NCI-H526 treated with DMSO at 0.1 percent for 48 hours (cell line): ENCODE data around the gene IGFBP2.

Experiments
- DNase-seq: peaks from one replicate; lab custom pipeline; 2025; lab: John Stamatoyannopoulos, UW

Gene IGFBP2

DNA sequence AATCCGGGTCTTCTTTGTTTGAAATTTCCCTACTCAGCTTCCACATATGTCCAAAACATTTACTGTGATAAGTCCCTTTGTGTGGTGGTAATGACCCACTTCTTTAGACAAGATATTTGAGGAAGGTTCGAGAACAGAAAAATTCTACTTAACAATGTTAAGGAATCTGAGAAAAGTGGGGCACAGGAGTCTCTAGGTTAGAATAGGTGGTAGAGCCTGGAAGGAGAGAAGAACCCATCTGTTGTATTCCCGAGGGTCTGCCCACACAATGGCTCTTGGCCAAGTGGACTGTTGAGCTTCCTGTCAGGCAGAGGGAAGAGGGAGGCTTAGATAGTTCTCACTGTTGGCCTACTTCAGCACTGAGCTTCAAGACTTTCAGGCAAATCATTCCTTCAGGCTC is 4.3 kb downstream of the IGFBP2 start:
- no peak for DNase-seq

DNA sequence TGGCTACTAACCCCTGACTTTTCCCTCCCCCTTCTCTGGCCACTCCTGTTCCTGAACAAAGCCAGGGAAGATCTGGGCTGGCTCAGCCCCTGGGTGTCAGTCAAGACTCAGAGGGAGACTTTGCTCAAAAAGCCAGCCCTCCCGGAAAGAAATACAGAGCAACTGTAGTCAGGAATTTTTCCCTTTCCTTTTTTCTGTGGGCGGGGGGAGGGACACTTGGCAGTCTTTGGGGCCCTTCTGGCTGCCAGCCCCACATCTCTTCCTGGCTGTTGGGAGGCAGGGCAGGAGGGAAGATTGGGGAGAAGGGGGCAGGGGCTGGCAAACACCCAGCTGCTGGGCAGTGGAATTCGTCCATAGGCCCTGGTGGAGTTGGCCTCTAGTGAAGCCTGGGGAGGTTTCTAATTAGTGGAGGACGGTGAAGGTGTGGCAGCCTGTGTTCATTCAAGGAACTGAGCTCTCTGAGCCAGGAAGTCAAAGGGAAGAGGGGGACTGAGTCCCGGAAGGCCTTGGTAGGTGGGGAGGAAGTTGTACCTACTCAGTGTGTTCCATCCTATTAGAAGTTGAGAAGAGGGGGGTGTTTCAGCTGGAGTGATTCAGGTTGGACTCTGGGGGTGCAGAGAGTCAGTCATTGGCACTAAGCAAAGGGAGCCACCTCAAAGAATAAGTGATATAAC is 10.9 kb downstream of the IGFBP2 start:
- DNase-seq, result no peak

DNA sequence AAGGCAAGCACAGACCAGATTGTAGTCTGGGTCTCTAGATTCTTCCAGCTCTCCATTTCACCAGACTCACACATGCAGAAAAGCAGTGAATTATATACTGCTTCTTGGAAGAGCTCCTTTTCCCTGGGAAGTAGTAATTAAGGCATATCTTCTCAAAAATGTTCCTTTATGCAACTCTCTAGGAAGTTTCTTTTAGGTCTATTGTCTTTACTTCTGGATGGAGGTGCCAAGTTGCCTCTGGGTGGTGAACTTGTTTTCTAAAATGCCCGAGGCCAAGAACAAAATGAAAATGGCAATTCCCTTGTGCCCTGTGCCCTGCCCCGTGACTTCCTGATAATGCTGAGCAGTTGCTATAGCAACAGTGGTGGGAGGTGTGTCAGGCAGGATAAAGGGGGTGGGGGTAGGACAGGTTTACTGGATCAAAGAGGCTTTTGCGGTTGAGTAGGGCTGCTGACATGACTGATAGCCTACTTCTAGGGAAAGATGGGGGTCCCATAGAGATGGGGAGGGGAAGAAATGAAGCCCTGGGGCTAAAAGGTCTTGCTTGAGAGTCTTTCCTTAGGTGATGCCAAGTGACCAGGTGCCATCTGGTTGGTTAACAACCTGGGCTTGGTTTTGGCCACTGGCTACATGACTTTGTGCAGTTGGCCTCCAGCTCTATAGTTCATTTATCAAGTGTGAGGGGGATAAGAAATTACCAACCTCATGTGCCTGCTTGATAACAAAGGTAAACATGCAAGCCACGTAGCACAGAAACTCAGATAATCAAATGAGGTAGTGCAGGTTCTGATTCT is 11.8 kb downstream of the IGFBP2 start:
- no peak for DNase-seq

DNA sequence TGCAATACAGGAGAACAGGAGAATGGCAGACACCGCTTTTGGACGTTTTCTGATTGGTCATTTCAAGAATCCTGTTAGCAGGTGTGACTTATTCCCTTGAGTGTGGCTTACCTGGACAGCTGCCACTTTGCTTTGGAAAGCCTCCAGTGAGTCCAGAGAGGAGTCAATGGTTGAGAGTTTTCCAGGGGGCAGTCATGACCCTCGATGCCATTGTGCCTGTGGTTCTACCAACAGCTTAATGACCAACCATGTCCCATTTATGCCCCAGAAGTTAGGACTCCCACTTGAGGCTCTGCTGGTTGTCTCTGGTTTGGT is 12.4 kb downstream of the IGFBP2 start:
- no peak for DNase-seq

DNA sequence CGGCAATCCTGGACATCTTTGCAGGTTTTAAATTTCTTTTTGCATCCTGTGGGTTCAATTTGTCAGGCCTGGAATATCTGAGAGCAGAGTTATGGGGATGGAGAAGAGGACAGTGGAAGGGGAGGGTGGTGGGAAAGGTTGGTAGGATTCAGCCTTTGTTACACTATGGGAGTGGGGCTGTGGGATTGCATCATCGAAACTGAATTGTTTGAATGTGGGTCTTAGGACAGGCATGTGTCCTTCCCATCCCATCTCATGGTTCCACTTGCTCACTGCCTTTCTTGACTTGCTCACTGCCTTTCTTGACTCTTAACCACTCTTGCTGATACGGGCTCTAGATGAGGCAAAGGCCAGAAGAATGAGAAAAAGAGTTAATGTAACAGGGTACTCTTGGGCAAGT is 12.9 kb downstream of the IGFBP2 start:
- no peak for DNase-seq

DNA sequence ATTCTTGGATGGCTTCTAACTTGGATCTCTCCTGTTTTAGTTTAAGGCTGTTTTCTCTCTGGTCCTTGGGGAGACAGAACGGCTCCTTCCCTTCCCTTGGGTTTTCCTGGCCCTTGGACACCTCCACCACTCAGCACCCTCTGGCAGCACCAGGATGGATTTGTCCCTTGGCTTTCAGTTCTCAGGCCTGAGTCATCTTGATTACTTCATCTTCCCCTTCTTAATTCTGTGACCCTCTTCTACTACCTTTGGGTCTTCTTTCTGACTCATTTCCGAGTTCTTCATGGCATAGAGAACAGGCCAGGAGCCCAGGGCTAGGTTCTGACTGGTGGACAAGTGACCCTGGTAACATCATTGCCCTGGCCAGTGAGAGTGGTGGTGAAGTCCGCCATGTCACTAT is 14.9 kb downstream of the IGFBP2 start:
- no peak for DNase-seq

DNA sequence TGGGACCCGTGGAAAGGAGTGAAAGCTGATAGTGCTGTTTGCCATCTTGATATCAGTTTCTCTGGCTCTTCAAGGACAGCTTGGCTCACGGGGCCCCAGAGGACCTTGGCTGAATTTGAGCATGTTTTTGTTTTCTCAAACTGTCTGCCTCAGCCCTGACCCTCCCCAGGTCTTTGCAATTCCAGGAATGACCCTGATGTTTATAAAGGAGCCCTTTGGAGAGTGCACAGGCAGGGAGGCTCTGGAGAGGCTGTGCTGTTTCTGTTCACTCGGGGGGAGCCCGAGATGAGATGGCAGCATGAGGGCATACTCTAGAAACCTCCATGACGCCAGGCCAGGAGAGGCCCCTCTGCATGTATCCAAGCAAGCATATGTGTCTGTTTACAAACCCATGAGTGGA is 16.4 kb downstream of the IGFBP2 start:
- no peak for DNase-seq

DNA sequence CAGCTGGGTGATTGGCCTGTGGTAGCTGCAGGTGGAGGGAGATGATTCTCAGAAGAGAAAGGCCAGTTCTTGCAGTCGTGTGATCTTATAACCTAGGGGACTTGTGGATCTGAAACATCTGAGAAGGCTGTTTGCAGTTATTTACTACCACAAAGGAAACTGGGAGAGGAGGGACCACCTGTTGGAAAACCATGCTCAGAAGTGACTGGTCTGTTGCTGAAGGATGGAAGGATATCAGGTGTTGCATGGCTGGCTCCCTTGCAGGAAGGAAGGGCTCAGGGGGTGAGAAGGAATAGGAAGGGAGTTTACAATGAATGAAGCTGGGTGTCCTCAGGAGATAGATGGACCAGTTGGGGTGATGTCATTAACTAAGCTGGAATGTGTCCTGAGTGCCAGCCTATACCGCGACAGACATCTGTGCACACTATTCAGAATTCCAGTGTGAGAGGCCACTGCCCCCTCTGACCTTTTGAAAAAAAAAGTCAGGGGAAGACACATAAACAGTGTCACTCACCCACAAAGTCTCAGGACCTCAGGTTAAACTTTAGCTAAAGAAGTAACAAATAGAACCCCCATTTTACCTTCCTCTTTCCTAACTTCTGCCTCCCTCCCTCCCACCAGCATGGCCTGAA is 17.5 kb downstream of the IGFBP2 start:
- no peak for DNase-seq

DNA sequence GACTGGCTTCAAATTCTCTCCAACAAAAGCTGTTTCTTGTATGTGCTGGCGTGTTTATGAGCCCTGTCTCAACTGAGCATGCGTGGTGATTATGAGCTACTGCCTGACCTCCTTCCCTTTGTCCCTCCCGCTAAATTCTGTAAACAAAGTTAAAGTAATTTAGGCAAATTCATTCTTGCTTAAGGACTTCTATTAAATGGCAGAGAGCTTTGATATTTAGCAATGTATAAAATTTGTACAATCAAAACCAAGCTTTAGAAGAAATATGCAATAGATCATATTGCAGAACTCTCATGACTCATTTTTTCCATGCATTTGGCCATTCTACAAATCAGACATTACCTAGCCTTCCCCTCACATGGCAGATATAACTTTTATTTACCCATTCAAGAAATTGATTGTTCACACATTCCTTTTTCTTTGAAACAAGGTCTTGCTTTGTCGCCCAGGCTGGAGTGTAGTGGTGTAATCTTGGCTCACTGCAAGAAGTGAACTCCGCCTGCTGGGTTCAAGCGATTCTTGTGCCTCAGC is 18.2 kb downstream of the IGFBP2 start:
- DNase-seq, result no peak

DNA sequence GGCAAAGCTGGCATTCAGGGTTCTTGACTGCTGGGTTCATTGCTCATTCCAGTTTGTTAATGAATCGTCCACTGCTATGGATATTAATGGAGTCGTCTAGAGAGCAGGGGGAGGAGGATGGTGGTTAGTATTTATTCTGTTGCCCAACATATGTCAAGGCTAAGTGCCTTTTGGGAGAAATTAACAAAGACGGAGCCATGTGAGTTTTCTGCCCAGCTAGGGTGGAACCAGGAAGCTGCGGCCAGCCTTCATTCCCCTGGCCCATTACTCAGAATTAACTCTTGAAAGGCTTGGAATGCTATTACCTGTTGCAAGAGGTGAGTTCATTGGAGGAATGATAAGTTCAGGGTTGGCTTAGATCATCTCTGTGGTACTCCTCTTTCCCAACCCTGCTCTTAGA is 19.3 kb downstream of the IGFBP2 start:
- no peak for DNase-seq

DNA sequence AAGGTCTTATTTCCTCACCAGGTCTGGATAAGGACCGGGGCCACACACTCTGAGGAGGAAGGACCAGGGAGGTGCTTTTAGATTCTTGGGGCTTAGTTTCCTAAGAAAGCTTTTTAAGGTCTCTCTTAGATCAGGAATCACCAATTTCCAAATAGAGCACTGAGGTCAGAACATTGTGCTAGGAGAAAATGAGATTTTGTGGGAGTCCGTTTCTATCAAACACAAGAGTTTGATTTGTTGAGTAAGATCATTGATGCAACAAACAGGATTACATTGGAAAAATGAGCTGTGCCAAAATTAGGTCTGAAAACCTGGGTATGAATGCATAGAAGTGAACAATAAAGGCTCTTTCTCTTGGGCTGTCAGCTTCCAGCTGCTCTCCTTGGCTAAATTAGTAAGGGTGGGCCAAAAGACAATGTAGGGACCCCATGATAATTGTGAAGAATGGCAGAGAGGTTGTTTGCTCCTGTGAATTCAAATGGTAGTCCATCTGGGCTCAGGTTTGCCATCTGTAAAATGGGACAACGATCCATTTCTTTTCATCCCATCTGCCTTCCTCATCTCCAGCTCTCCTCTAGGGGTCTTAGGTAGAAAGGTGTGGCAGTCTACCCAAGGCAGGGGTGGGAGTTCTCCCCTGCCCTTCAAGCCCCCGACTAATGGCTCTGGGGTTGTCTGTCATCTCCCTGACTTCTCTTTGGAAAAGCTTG is 20.0 kb downstream of the IGFBP2 start:
- no peak for DNase-seq

DNA sequence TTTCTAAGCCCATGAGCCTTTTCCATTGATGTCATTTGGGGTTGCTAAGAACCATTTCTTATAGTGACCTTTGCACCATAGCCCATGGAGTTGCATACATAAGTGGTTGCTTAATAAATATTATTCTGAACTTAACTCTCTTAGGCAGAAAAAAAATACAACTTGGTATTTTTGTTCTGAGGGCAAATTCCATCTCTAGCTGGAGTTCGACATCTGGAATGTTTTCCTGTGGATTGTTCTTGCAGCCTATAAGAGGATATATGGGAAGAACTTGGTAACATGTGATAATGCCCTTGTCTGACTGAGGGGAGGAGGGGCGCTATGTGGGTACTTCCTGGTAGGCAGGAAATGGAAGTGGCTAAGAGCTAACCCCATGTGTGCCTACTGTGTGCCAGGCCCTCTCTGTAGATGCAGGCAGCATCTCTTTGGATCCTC is 20.7 kb downstream of the IGFBP2 start:
- DNase-seq, result no peak

DNA sequence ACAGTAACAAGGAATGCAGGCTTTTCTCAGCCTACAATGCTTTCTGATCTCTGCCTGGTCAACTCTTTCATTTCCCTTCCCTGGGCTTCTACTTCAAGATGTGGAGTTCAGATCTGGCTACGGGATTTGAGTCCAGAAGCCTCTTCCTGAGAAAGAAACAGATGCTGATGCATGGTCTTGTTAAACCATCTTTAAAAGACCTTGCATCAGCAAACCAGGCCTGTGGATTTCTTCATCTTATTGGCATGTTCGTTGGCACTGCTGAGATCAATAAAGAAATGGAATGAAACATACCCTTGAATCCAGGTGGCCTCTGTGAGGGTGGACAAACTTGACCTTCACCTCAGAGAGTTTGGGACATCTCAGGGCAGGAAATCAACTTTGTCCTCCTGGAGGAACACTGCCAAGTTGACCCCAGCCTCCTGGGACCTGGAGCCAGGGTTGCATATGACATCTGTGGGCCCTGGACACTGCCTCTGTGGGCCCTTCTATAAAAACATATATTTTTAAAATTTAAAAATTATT is 21.4 kb downstream of the IGFBP2 start:
- no peak for DNase-seq

DNA sequence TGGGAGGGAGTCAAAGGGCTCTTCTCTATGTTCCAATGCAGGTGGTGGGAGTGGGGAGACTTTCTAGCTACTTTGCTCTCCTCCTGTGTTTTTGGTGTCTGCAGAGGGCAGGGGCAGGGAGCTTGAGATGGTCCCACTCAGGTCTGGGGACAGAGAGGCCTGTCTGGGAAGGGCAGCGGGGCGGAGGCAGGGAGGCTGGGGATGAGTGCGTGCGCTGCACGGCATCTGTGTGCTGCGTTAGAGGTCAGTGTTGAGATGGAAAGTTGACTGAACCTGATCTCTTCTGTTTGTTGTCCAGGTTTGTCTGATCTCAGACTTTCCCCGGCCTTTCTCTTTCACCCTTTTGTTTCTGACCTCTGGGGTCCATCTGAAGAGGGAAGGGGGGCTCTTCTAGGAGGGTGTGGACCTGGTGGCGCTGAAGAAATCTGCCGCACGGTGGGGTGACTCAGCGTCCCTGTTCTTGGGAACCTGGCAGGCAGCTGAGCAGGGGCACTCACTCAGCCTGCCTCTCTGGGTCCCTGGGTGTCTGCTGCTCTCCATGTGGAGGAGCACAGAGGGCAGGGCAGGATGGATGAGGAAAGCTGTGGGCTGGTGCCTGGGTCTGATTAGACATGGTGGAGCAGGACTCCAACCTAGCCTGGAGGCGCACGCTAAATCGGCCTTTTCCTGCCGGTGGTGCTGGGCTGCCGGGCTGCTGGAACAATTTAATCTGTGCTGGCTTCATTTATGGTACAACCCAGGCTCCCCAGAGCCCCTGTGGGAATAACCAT is 24.1 kb downstream of the IGFBP2 start:
- no peak for DNase-seq

DNA sequence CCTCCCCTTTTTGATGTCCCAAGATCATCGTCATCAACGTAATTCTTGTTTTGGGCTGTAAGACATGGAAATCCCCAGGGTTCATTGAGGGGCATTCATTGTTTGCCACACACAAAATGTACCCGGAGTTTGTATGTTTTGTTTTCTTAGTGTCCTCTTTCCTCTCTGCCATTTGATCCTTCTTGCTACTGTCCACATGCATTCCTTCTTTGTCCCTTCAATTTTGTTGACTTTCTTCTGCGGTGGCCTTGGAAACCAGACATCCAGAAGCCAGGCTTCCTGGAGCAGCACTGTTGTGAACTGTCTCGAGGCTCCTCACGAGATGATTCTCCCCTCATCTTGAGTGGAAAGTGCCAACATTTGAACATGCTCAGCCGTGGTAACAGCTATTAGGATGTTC is 24.8 kb downstream of the IGFBP2 start:
- no peak for DNase-seq

DNA sequence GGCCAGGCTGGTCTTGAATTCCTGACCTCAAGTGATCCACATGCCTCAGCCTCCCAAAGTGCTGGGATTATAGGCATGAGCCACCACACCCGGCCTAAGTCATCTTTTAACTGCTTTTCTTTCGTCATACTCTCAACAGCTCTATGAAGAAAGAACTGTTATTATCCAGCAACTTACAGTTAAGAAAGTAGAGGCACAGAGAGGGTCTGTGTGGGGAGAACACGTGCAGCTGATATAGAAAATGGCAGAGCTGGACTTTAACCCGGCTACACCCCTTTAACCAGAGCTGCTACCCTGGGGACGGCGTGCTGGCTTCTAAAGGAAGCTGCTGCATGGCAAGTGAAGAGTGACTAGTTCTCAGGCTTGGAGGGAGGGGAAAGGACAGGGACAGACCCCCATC is 25.5 kb downstream of the IGFBP2 start:
- no peak for DNase-seq

DNA sequence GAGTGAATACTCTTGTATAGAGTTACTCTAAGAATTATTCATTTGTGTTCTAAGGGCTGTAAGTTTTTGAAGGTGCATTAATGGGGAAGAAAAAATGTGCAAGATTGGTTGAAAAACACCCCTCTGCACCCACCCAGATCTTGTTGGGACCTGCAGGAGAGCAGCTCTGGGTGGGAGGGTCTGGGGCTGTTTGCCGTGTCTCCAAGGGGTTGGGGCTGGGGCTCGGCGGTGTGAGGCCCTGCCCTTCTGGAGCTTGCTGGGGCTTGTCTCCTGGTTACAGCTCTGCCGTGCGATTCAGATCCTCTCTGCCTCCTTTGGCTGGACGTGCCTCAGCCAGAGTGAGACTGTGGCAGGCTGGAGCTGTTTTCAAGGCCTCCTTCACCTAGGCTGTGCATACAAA is 26.1 kb downstream of the IGFBP2 start:
- no peak for DNase-seq

DNA sequence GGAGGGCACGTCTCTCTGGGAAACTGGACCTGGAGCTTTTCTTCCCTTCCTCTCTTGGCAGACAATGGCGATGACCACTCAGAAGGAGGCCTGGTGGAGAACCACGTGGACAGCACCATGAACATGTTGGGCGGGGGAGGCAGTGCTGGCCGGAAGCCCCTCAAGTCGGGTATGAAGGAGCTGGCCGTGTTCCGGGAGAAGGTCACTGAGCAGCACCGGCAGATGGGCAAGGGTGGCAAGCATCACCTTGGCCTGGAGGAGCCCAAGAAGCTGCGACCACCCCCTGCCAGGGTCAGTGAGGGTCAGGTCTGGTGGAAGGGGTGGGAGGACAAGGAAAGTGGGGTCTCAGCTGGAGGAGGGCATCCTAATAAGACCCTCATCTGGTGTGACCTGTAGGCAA is 27.3 kb downstream of the IGFBP2 start:
- no peak for DNase-seq

DNA sequence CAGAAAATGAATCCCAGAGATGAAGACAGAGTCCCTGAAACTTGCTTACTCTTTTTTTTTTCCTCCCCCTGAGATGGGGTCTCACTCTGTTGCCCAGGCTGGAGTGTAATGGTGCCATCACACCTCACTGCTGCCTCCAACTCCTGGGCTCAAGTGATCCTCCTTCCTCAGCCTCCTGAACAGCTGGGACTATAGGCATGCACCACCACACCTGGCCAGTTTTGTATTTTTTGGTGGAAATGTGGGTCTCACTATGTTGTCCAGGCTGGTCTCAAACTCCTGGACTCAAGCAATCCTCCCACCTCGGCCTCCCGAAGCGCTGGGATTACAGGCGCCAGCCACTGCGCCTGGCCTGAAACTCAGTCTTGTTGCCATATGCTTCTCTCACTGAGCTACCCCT is 27.8 kb downstream of the IGFBP2 start:
- no peak for DNase-seq

DNA sequence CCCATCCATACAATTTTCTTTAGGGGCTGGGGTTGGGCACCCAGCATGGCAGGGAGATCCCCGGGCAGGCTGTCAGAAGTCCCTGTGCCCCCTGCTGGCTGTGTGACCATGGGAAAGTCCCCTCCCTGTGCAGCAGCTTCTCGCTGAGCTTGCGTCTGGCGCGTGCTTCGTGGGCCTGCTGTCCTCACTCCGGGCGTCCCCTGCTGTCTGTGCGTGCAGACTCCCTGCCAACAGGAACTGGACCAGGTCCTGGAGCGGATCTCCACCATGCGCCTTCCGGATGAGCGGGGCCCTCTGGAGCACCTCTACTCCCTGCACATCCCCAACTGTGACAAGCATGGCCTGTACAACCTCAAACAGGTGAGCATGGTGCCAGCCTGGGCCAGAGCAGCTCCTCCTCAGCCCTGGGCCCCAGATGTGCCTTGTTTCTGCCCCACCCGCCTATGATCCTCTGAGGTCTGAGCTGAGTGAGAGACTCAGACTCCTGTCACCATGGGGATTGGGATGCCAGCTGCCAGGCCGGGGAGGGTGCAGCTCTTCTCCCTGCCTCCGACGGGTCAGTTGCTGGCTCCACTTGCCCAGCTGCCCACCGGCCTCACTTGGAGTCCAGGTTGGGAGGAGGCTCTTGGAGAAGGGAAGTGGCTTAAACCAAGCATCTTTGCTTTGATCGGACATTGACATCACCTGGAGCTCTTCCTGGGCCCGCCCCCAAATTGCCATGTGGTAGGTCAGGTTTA is 28.6 kb downstream of the IGFBP2 start:
- no peak for DNase-seq

DNA sequence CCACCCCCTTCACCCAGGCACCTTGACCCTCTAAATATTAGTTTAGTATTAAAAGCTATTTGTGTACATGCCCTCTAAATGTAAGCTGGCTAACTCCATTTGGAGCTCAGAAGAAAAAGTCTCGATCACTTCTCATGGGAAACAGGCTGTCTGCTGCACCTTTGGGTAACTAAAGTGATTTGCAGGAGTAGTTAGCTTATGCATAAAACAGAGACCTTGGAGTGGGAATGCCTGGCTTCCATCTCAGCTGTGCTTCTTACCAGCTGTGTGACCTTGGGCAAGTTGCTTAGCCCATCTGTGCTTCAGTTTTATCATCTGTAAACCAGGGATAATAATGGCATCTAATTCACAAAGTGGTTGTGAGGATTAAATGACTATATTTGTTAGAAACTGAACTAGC is 29.9 kb downstream of the IGFBP2 start:
- no peak for DNase-seq
